ENCODE data around the gene RAB5B.
"Not testable (repeated sequence)": the region's sequence is repeated elsewhere in the genome, so short reads cannot be mapped to it uniquely, and the experiment has no call there.

Gene RAB5B

GRCh38 chr12:55984861-55985260, 11.0 kb downstream of the RAB5B start:
- Histone ChIP-seq H3K9me3 (replicated peaks; ENCODE audit: insufficient read depth, low read length) (no peaks in the 10 kb centered on the region), H3K4me3 (ENCODE audit: low read length) (no peak overlapping the region), H3K9me2 (replicated peaks; ENCODE audit: insufficient read depth, low read length) (no peaks in the 10 kb centered on the region), H3K27me3 (replicated peaks; ENCODE audit: insufficient read depth, low read length) (no peaks in the 10 kb centered on the region), H2AFZ (ENCODE audit: low read length) (no peak overlapping the region), H3K9ac (ENCODE audit: low read length) (no peak overlapping the region), H3K4me1 (ENCODE audit: low read length) (no peaks in the 10 kb centered on the region), H3K27ac (ENCODE audit: low read length) (no peak overlapping the region), H3K36me3 (replicated peaks; ENCODE audit: insufficient read depth, low read length) (no peaks in the 10 kb centered on the region; the same call in 1 of the 2 replicates), H3F3A (ENCODE audit: insufficient read depth, low read length) (no peaks in the 10 kb centered on the region), H3K79me2 (ENCODE audit: low read length) (no peaks in the 10 kb centered on the region), H3K4me2 (ENCODE audit: low read depth, low read length) (no peak overlapping the region), H4K20me1 (ENCODE audit: insufficient read depth, low read length) (no peaks in the 10 kb centered on the region)
- no peak for DNase-seq
- no peak for TF ChIP-seq EZH2phosphoT487 (IDR thresholded peaks at IDR 0.05; ENCODE audit: low read length)
- no peak for TF ChIP-seq EZH2 (optimal IDR thresholded peaks at IDR 0.05; ENCODE audit: low read depth, low read length)
- TF ChIP-seq, protein P1, sequence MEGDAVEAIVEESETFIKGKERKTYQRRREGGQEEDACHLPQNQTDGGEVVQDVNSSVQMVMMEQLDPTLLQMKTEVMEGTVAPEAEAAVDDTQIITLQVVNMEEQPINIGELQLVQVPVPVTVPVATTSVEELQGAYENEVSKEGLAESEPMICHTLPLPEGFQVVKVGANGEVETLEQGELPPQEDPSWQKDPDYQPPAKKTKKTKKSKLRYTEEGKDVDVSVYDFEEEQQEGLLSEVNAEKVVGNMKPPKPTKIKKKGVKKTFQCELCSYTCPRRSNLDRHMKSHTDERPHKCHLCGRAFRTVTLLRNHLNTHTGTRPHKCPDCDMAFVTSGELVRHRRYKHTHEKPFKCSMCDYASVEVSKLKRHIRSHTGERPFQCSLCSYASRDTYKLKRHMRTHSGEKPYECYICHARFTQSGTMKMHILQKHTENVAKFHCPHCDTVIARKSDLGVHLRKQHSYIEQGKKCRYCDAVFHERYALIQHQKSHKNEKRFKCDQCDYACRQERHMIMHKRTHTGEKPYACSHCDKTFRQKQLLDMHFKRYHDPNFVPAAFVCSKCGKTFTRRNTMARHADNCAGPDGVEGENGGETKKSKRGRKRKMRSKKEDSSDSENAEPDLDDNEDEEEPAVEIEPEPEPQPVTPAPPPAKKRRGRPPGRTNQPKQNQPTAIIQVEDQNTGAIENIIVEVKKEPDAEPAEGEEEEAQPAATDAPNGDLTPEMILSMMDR (IDR thresholded peaks at IDR 0.05; ENCODE audit: low read length) = no peak

DNA sequence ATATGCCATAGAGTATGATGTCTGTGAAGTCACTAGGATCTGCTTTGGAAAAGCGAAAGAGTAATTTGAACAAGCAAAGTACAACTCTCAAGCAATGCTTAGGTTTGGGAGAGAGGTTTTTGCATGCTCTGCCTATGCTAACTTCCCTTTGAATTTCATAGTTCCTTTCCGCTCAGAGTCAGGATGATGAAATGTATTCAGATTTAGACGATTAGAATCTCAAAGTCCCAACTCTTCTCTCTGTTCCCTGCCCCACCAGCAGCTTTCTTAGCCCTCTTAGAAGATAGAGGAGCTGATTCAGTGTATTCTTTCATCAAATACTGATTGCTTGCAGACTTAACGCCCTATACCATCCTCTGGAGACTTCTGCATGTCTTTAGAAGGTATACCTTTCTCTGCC, 11.5 kb downstream of the RAB5B start:
- Histone ChIP-seq H3K4me1 (ENCODE audit: low read length) (no peaks in the 10 kb centered on the region), H4K20me1 (ENCODE audit: insufficient read depth, low read length) (no peaks in the 10 kb centered on the region), H3K9ac (ENCODE audit: low read length) (no peak overlapping the region), H3K4me2 (ENCODE audit: low read depth, low read length) (no peak overlapping the region), H3K9me3 (replicated peaks; ENCODE audit: insufficient read depth, low read length) (no peaks in the 10 kb centered on the region), H3K27ac (ENCODE audit: low read length) (no peak overlapping the region), H3K4me3 (ENCODE audit: low read length) (no peak overlapping the region), H3K27me3 (replicated peaks; ENCODE audit: insufficient read depth, low read length) (no peaks in the 10 kb centered on the region), H3K79me2 (ENCODE audit: low read length) (no peaks in the 10 kb centered on the region), H3K36me3 (replicated peaks; ENCODE audit: insufficient read depth, low read length) (no peaks in the 10 kb centered on the region; the same call in 1 of the 2 replicates), H2AFZ (ENCODE audit: low read length) (no peak overlapping the region), H3K9me2 (replicated peaks; ENCODE audit: insufficient read depth, low read length) (no peaks in the 10 kb centered on the region), H3F3A (ENCODE audit: insufficient read depth, low read length) (no peaks in the 10 kb centered on the region)
- no peak for DNase-seq
- TF ChIP-seq, protein P1 (IDR thresholded peaks at IDR 0.05; ENCODE audit: low read length) = no peak
- no peak for TF ChIP-seq EZH2phosphoT487 (IDR thresholded peaks at IDR 0.05; ENCODE audit: low read length)
- no peak for TF ChIP-seq EZH2 (optimal IDR thresholded peaks at IDR 0.05; ENCODE audit: low read depth, low read length)

DNA sequence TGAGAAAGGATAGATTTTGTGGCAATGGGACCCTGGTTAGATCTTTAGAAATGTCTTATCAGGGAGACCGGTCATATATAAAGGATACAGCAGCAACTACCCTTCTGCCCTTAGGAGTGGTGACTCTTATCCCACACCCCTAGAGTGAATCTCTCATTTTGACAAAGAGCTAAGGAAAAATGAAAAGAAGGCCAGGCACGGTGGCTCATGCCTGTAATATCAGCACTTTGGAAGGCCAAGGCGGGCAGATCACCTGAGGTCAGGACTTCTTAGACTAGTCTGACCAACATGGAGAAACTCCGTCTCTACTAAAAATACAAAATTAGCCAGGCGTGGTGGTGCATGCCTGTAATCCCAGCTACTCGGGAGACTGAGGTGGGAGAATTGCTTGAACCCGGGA, 12.1 kb downstream of the RAB5B start:
- H3F3A ChIP-seq (ENCODE audit: insufficient read depth, low read length); H3K9me3 ChIP-seq (replicated peaks; ENCODE audit: insufficient read depth, low read length); H2AFZ ChIP-seq (ENCODE audit: low read length); H3K4me1 ChIP-seq (ENCODE audit: low read length); H3K27ac ChIP-seq (ENCODE audit: low read length); H3K4me3 ChIP-seq (ENCODE audit: low read length); H3K27me3 ChIP-seq (replicated peaks; ENCODE audit: insufficient read depth, low read length); H3K36me3 ChIP-seq (replicated peaks; ENCODE audit: insufficient read depth, low read length); DNase-seq; H3K9ac ChIP-seq (ENCODE audit: low read length); H4K20me1 ChIP-seq (ENCODE audit: insufficient read depth, low read length); H3K9me2 ChIP-seq (replicated peaks; ENCODE audit: insufficient read depth, low read length); H3K79me2 ChIP-seq (ENCODE audit: low read length); H3K4me2 ChIP-seq (ENCODE audit: low read depth, low read length): not testable (repeated sequence)

- H2AFZ ChIP-seq (ENCODE audit: low read length) = no peak overlapping the region
- no peak for DNase-seq
- peaks cover 4% of the 10 kb centered on the region; the same call in 1 of the 2 replicates for H3K36me3 ChIP-seq (replicated peaks; ENCODE audit: insufficient read depth, low read length)
- H3K27ac ChIP-seq (ENCODE audit: low read length) = no peak overlapping the region
- peaks cover 4% of the 10 kb centered on the region; the same call in 1 of the 2 replicates for H3F3A ChIP-seq (ENCODE audit: insufficient read depth, low read length)
- no peak overlapping the region for H3K9ac ChIP-seq (ENCODE audit: low read length)
- H4K20me1 ChIP-seq (ENCODE audit: insufficient read depth, low read length) = no peaks in the 10 kb centered on the region
- no peaks in the 10 kb centered on the region for H3K9me2 ChIP-seq (replicated peaks; ENCODE audit: insufficient read depth, low read length)
- TF ChIP-seq EZH2 (optimal IDR thresholded peaks at IDR 0.05; ENCODE audit: low read depth, low read length) (no peak), EZH2phosphoT487 (IDR thresholded peaks at IDR 0.05; ENCODE audit: low read length) (no peak)
- TF ChIP-seq, protein P1 (IDR thresholded peaks at IDR 0.05; ENCODE audit: low read length) = no peak
- no peaks in the 10 kb centered on the region for H3K4me1 ChIP-seq (ENCODE audit: low read length)
- H3K79me2 ChIP-seq (ENCODE audit: low read length) = no peaks in the 10 kb centered on the region
- H3K4me2 ChIP-seq (ENCODE audit: low read depth, low read length) = no peak overlapping the region
- no peaks in the 10 kb centered on the region for H3K27me3 ChIP-seq (replicated peaks; ENCODE audit: insufficient read depth, low read length)
- no peak overlapping the region for H3K4me3 ChIP-seq (ENCODE audit: low read length)
- H3K9me3 ChIP-seq (replicated peaks; ENCODE audit: insufficient read depth, low read length) = no peaks in the 10 kb centered on the region
These were observed 17.2 kb downstream of the RAB5B start for GRCh38 chr12:55991110-55991509.
